ENCODE measurements around the gene EGLN1.

DNA sequence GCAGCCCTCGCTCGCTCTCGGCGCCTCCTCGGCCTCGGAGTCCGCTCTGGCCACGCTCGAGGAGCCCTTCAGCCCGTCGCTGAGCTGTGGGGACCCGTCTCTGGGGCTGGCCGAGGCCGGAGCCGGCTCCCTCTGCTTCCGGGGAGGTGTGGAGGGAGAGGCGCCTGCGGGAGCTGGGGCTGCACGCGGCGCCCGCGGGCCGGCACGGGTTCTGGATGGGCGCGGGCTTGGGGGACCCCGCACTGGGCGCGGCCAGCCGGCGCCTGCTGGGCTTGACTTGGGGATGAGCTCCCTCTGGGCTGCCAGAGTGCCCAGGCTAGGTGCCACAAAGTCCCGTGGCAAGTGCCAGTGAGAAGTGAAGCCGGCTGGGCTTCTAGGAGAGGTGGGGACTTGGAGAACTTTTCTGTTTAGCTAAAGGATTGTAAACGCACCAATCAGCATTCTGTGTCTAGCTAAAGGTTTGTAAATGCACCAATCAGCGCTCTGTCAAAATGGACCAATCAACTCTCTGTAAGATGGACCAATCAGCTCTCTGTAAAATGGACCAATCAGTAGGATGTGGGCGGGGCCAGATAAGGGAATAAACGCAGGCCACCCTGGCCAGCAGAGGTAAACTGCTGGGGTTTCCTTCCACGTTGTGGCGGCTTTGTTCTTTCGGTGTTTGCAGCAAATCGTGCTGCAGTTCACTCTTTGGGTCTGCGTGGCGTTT lies 104.6 kb downstream of the EGLN1 start:
- TF ChIP-seq, protein P1, sequence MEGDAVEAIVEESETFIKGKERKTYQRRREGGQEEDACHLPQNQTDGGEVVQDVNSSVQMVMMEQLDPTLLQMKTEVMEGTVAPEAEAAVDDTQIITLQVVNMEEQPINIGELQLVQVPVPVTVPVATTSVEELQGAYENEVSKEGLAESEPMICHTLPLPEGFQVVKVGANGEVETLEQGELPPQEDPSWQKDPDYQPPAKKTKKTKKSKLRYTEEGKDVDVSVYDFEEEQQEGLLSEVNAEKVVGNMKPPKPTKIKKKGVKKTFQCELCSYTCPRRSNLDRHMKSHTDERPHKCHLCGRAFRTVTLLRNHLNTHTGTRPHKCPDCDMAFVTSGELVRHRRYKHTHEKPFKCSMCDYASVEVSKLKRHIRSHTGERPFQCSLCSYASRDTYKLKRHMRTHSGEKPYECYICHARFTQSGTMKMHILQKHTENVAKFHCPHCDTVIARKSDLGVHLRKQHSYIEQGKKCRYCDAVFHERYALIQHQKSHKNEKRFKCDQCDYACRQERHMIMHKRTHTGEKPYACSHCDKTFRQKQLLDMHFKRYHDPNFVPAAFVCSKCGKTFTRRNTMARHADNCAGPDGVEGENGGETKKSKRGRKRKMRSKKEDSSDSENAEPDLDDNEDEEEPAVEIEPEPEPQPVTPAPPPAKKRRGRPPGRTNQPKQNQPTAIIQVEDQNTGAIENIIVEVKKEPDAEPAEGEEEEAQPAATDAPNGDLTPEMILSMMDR (IDR thresholded peaks at IDR 0.05 in 8 of 11, conservative IDR thresholded peaks at IDR 0.05 in 3 of 11): no peak
- no peak for TF ChIP-seq POLR2A (IDR thresholded peaks at IDR 0.05)

Data from spleen (tissue), 7 donors.